NCI-H510A (cell line): ENCODE measurements around the gene GNAI3.

Source experiments
- DNase-seq: peaks from one replicate; lab custom pipeline; 2025; lab: John Stamatoyannopoulos, UW

GNAI3 gene

GRCh38 chr1:109624201-109625010, 76.0 kb downstream of the GNAI3 start:
- DNase-seq = peak; percentile 47

- DNase-seq = no peak
Measured at GRCh38 chr1:109625176-109625575, 76.8 kb downstream of the GNAI3 start.

- no peak for DNase-seq
Measured at GRCh38 chr1:109625601-109626560, 77.5 kb downstream of the GNAI3 start.

- no peak for DNase-seq
Measured at GRCh38 chr1:109626682-109627408, 78.4 kb downstream of the GNAI3 start.

- DNase-seq = no peak
Measured at GRCh38 chr1:109627692-109628399, 79.4 kb downstream of the GNAI3 start.

GRCh38 chr1:109628540-109629321, 80.3 kb downstream of the GNAI3 start:
- no peak for DNase-seq

- no peak for DNase-seq
Measured at GRCh38 chr1:109629372-109630030, 81.1 kb downstream of the GNAI3 start.

GRCh38 chr1:109630081-109630897, 81.9 kb downstream of the GNAI3 start:
- DNase-seq = no peak

- DNase-seq = no peak
Measured at GRCh38 chr1:109630898-109631512, 82.6 kb downstream of the GNAI3 start.

- no peak for DNase-seq
Measured at GRCh38 chr1:109631513-109632505, 83.4 kb downstream of the GNAI3 start.

- DNase-seq = peak; percentile 77
Measured at GRCh38 chr1:109632671-109633346, 84.4 kb downstream of the GNAI3 start.

GRCh38 chr1:109634292-109634691, 85.9 kb downstream of the GNAI3 start:
- no peak for DNase-seq

- DNase-seq = no peak
Measured at GRCh38 chr1:109634771-109635750, 86.6 kb downstream of the GNAI3 start.

- DNase-seq = no peak
Measured at GRCh38 chr1:109635862-109636200, 87.4 kb downstream of the GNAI3 start.

GRCh38 chr1:109636201-109636952, 88.0 kb downstream of the GNAI3 start:
- no peak for DNase-seq
